Right lobe of liver (tissue), 6 donors: ENCODE results near the gene CYP46A1. TPM values are rescaled to one million over a fixed set of nuclear protein-coding genes. Genes with fewer than 3 reads are reported as not detected.

Experiments
- ATAC-seq, 4 donors: fragments of 200-7000 bp; cut with Tn5 transposase; one replicate each; pipeline ENCODE4 v1.9.1; 2020; ENCODE audit warnings: mild to moderate bottlenecking in 4 of 4, moderate library complexity in 4 of 4
- DNase-seq, 3 donors: peaks; one replicate each; pipeline ENCODE4 v3.0.0-alpha.2; 2020
- H3K27ac ChIP-seq, 3 donors: fragments of 200-600 bp; one replicate each; pipeline ENCODE4 v1.8.0; 2022
- H3K27me3 ChIP-seq, 2 donors: fragments of 200-600 bp; one replicate each; pipeline ENCODE4 v1.8.0; 2022
- H3K36me3 ChIP-seq, 4 donors: fragments of 200-600 bp; sonication (generic) in 1 of 4; one replicate each; pipeline versions ENCODE4 v1.5.1 to v1.8.0; 2017 to 2022; ENCODE audit warnings: control low read depth in 1 of 4
- H3K4me1 ChIP-seq, 4 donors: fragments of 200-600 bp; sonication (generic) in 1 of 4; one replicate each; pipeline versions ENCODE4 v1.5.1 to v1.8.0; 2017 to 2022; ENCODE audit warnings: control low read depth in 1 of 4
- H3K4me3 ChIP-seq, 3 donors: fragments of 200-600 bp; one replicate each; pipeline ENCODE4 v1.8.0; 2022
- H3K9me3 ChIP-seq, 4 donors: fragments of 200-600 bp; sonication (generic) in 1 of 4; one replicate each; pipeline versions ENCODE4 v1.5.1 to v1.8.0; 2017 to 2022; ENCODE audit warnings: control low read depth in 1 of 4
- CTCF ChIP-seq, 4 donors: fragments of 200-600 bp in 3 of 4; fragments of 450-650 bp in 1 of 4; IDR thresholded peaks; one replicate each; pipeline versions ENCODE4 v1.5.1 to v1.8.0; 2016 to 2022; ENCODE audit warnings: antibody characterized with exemption in 4 of 4, mild to moderate bottlenecking in 2 of 4
- POLR2A ChIP-seq: fragments of 450-650 bp; IDR thresholded peaks from one replicate; pipeline ENCODE4 v1.6.1; 2017; ENCODE audit warnings: antibody characterized with exemption, mild to moderate bottlenecking
- WGBS: methylation state at CpG from one replicate; pipeline ENCODE4 v1.1.6; 2018; ENCODE audit warnings: low coverage, low lambda C conversion rate; ENCODE audit not compliant: insufficient coverage; ENCODE audit errors: missing lambda C conversion rate; 5-methylcytosine and 5-hydroxymethylcytosine counted together
- intact Hi-C, 2 donors: fragments of 100-400 bp; cut with DNase I; formaldehyde crosslinking; loops; one replicate each; pipeline versions ENCODE4 v1.11.2 to v1.14.1; 2022
- total RNA-seq, 6 experiments: library from RNA; depleted of rRNA in 2 of 6; stranded (reverse); fragments of >200 nt in 2 of 6; fragmentation: NEBNext Ultra II Directional in 3 of 6; extraction: Animal tissue kit (Norgen Biotek cat#: 25700) in 3 of 6; gene quantifications; one replicate each; pipeline versions ENCODE4 v1.1.0 to v1.2.4, GENCODE V29; 2016 to 2023
- donor health status: DM: no; HTN: yes; CAD: no.
- donor health status: DM: no; HTN: no; CAD: no.
- donor health status: DM: no; HTN: no; CAD: no.
- donor health status: DM: no; HTN: yes; CAD: no.
- donor health status: DM: no; HTN: yes; CAD: no.

Gene CYP46A1
- total RNA-seq, 6 experiments from 2014 or later = 0.06 to 1.6 (median 0.42) TPM; not detected in 1

DNA sequence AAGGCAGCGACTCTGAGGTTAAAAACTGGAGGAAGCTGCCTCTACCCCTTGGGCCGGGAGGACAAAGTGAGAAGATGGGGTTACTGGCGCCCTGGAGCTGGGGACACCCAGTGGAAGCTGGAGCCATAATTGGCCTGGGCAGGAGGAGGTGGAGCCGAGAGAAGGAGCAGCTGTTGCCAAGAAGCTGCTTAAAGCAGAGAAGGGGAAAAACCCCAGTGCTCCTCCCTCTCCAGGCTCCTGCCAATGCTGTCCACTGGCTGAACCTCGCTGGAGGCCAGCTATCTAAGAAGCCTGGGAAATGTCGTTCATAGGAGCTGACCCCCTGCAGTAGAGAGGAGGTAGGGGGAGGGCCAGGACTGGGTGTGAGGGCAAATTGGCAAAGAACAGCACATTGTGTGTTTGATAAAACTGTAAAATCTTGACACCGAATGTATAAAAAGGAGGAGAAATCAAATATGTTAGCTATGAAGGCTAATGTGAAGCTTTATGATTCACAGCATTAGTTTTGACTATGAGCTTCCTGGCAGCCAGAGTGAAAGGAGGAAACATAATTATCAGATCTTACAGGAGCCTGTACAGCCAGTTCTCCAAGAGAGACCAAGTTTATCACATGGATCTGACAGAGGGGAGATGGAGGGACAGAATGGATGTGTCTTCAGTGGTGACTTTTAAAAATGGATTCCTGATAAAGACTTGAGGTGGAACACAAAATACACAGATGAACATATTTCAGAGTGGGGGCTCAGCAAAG is 29.7 kb upstream of the CYP46A1 start:
- Histone ChIP-seq H3K36me3 (no peaks in the 10 kb centered on the region), H3K27ac (no peak overlapping the region), H3K9me3 (no peaks in the 10 kb centered on the region), H3K4me3 (no peak overlapping the region), H3K27me3 (no peaks in the 10 kb centered on the region), H3K4me1 (no peaks in the 10 kb centered on the region)
- DNase-seq (no peak), ATAC-seq (peak; percentile 53 to 91 (median 60))
- TF ChIP-seq CTCF (IDR thresholded peaks at IDR 0.05) (no peak), POLR2A (no peak)
- WGBS = 47% methylated on average over 6 of the region's 7 CpGs
- intact Hi-C loops = no loop called here

DNA sequence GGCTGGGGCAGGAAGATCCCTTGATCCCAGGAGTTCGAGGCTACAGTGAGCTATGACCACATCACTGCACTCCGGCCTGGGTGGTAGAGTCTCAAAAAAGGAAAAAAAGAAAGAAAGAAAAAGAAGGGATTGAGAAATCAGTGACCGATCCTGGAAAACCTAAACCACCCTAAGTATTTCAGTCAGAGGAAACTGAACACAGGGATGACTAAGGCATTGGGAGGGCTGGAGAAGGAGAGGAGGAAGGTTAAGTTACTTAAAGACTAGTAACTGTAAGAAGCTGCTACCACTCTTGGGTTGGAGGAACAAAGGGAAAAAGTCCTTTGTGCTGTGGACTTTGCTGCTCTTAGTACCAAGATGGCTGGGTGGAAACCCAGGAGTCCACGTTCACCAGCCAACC is 28.6 kb upstream of the CYP46A1 start:
- Histone ChIP-seq H3K9me3 (no peaks in the 10 kb centered on the region), H3K4me3 (no peak overlapping the region), H3K27ac (no peak overlapping the region), H3K36me3 (no peaks in the 10 kb centered on the region), H3K27me3 (no peaks in the 10 kb centered on the region), H3K4me1 (no peaks in the 10 kb centered on the region)
- intact Hi-C loops = no loop called here
- no peak for TF ChIP-seq CTCF (IDR thresholded peaks at IDR 0.05)
- no peak for TF ChIP-seq POLR2A
- no peak for DNase-seq
- 94% methylated on average over 2 of the region's 4 CpGs for WGBS
- no peak for ATAC-seq

DNA sequence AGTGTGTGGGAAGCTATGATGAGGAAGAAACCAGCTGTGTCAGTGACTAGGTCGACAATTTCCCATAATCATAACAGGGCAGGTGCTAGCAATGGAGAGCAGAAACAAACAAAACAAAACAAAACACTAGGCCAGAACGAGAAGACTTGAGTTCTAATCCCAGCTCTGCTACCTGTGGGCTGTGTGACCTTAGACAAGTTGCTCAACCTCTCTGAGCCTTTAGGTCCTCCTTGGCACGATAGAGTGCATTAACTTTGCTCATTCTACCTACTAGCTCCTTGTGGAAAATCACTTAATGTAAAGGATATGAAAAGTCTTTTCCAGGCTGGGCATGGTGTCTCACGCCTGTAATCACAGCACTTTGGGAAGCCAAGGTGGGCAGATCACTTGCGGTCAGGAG is 27.9 kb upstream of the CYP46A1 start:
- ATAC-seq (no peak), DNase-seq (no peak)
- Histone ChIP-seq H3K9me3 (no peaks in the 10 kb centered on the region), H3K4me1 (no peaks in the 10 kb centered on the region), H3K4me3 (no peak overlapping the region), H3K27me3 (no peaks in the 10 kb centered on the region), H3K36me3 (no peaks in the 10 kb centered on the region), H3K27ac (no peak overlapping the region)
- intact Hi-C loops = no loop called here
- TF ChIP-seq CTCF (IDR thresholded peaks at IDR 0.05) (no peak), POLR2A (no peak)
- 45% methylated on average over 5 of the region's 5 CpGs for WGBS

DNA sequence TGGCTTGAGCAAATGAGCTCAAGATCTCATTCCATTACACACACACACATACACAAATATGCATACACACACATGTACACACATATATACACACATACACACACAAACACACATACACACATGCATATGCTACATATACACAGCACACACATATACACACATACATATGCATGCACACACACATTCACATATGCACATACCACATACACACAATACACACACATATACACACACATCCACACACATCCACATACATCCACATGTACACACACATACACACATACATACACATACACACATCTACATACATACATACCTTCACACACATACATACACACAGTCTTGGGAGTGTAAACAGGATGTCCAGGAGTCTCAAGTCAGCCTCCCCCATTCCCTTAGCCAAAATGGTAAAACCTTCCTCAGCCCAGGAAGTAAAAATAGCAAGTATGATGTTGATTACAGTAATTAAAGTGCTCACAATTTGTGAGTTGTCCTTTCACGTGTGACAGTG is 26.4 kb upstream of the CYP46A1 start:
- ATAC-seq (no peak), DNase-seq (no peak)
- intact Hi-C loops = no loop called here
- H3K4me3 ChIP-seq = no peak overlapping the region
- H3K9me3 ChIP-seq = no peaks in the 10 kb centered on the region
- TF ChIP-seq CTCF (IDR thresholded peaks at IDR 0.05) = no peak
- WGBS = 47% methylated on average over 1 of the region's 1 CpG
- H3K27me3 ChIP-seq = no peaks in the 10 kb centered on the region
- no peak overlapping the region for H3K27ac ChIP-seq
- no peaks in the 10 kb centered on the region for H3K4me1 ChIP-seq
- no peaks in the 10 kb centered on the region for H3K36me3 ChIP-seq
